Dendritic cell treated with granulocyte-macrophage colony-stimulating factor and Interleukin-4, amounts not matched to agents 40 ng/mL and 50 ng/mL, for 4 days (primary cell): Measurements from ENCODE around the gene TMEM114.
A peak's percentile ranks its signal among the peaks of the same experiment; 100 is the strongest.

Experiments used
- H3K27ac Mint-ChIP-seq: one replicate; pipeline ENCODE4 v1.8.0; 2022; ENCODE audit warnings: mild to moderate bottlenecking, mixed read lengths
- H3K27me3 Mint-ChIP-seq: one replicate; pipeline ENCODE4 v1.8.0; 2022; ENCODE audit warnings: mild to moderate bottlenecking, mixed read lengths
- H3K36me3 Mint-ChIP-seq: one replicate; pipeline ENCODE4 v1.8.0; 2022; ENCODE audit warnings: low read depth, mixed read lengths
- H3K4me1 Mint-ChIP-seq: one replicate; pipeline ENCODE4 v1.8.0; 2022; ENCODE audit warnings: low read depth, mixed read lengths
- H3K4me3 Mint-ChIP-seq: one replicate; pipeline ENCODE4 v1.8.0; 2022; ENCODE audit warnings: mild to moderate bottlenecking, moderate library complexity, mixed read lengths
- H3K9me3 Mint-ChIP-seq: one replicate; pipeline ENCODE4 v1.8.0; 2022; ENCODE audit warnings: mixed read lengths
- intact Hi-C: fragments of 100-400 bp; cut with micrococcal nuclease; formaldehyde crosslinking; loops from one replicate; pipeline ENCODE4 v1.15.0; 2022

Gene TMEM114

DNA sequence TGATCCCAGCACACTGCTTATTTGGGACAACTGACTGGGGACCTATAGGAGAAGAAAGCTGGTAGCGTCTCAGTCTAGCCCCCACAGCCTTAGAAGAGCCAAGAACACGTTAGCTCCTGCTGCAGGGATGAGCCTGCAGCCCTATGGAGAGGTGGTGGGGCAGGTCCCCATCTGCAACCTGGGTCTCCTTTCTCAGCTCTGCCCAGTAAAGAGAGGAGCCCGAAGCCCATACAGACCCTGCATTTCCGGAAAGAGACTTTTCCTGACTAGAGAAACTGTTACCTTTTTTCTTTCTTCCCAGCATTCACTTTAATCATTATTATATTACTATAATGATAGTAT lies 32.0 kb upstream of the TMEM114 start:
- H3K9me3 Mint-ChIP-seq = no peaks in the 10 kb centered on the region
- H3K4me1 Mint-ChIP-seq = peaks cover 38% of the 10 kb centered on the region
- H3K27ac Mint-ChIP-seq = peak overlapping the region; percentile 92
- peak overlapping the region; percentile 94 for H3K4me3 Mint-ChIP-seq
- H3K36me3 Mint-ChIP-seq = peaks cover 41% of the 10 kb centered on the region
- intact Hi-C loops = no loop called here
- peaks cover 24% of the 10 kb centered on the region for H3K27me3 Mint-ChIP-seq

DNA sequence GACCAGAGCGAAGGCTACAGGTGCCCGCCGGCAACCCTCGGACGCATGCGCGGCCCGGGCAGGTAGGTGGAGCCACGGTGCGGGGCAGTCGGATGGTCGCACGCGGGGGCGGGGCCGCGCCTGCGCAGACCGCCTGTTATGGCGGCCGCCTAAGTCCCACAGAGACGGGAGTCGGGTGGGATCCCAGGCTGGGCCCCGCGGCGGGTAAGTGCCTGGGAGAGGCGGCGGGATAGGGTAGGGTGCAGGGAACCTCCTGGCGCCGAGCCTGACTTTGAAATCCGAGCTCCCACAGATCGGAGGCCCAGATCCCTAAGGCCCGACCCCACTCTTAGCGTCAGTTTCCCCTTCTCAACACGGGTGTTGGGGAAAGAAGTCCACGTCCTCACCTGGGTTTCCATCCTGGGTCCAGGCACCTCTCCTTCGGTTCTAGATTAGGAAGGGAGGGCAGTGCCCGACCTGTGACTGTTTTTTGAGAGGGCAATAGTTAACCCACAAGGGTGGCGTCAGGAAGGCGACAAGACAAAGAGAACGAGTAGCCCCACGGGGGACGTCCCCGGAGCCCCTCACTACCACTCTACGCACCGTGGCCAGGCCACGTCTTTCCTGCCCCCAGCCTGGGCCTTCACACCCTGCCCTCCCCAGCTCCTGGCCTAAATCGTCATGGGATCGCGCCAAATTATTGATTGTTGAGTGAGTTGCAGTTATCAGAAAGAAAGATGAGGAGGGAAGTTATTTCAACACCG lies 31.4 kb upstream of the TMEM114 start, which contains the start of gene METTL22:
TSS of gene METTL22 (plus strand) at position 127 of the 743 bp plus-strand sequence. CDS start 3,968 bp downstream, outside the sequence.
- peaks cover 33% of the 10 kb centered on the region for H3K4me1 Mint-ChIP-seq
- intact Hi-C loops = no loop called here
- no peaks in the 10 kb centered on the region for H3K9me3 Mint-ChIP-seq
- peak within 1 kb of the TSS; percentile 92 for H3K27ac Mint-ChIP-seq
- H3K36me3 Mint-ChIP-seq = peaks cover 36% of the 10 kb centered on the region
- H3K4me3 Mint-ChIP-seq = peak within 1 kb of the TSS; percentile 94
- peaks cover 28% of the 10 kb centered on the region for H3K27me3 Mint-ChIP-seq

GRCh38 chr16:8621222-8621571 lies 30.9 kb upstream of the TMEM114 start:
- intact Hi-C loops = no loop called here
- H3K9me3 Mint-ChIP-seq = no peaks in the 10 kb centered on the region
- peak overlapping the region; percentile 94 for H3K4me3 Mint-ChIP-seq
- peaks cover 33% of the 10 kb centered on the region for H3K4me1 Mint-ChIP-seq
- H3K27ac Mint-ChIP-seq = peak overlapping the region; percentile 92
- H3K27me3 Mint-ChIP-seq = peaks cover 33% of the 10 kb centered on the region
- H3K36me3 Mint-ChIP-seq = peaks cover 30% of the 10 kb centered on the region

DNA sequence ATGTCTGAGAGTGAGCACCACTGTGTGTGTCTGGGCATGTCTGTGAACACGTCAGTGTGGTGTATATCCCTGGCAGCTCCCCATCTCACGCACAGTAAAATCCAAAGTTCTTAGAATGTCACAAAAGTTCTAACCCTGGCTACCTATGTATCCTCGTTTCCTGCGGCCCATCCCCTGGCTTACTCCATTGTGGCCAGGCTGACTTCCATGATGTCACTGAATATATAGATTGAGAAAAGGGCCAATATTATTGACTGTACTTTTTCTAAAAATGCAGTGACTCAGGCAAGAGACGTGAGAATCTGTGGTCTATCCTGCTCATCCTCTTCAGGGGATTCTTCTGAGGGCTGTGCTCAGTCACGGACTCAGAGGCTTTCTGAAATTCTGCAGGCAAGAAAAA lies 30.2 kb upstream of the TMEM114 start:
- Mint-ChIP-seq H3K27me3 (peaks cover 37% of the 10 kb centered on the region), H3K9me3 (no peaks in the 10 kb centered on the region), H3K4me3 (no peak overlapping the region), H3K27ac (no peak overlapping the region), H3K36me3 (peaks cover 24% of the 10 kb centered on the region), H3K4me1 (peaks cover 33% of the 10 kb centered on the region)
- intact Hi-C loops = no loop called here

GRCh38 chr16:8619671-8620370 lies 29.5 kb upstream of the TMEM114 start:
- Mint-ChIP-seq H3K36me3 (peaks cover 17% of the 10 kb centered on the region), H3K9me3 (no peaks in the 10 kb centered on the region), H3K27ac (no peak overlapping the region), H3K4me1 (peaks cover 28% of the 10 kb centered on the region), H3K4me3 (no peak overlapping the region), H3K27me3 (peaks cover 38% of the 10 kb centered on the region)
- intact Hi-C loops = no loop called here

GRCh38 chr16:8614435-8615029 lies 24.2 kb upstream of the TMEM114 start:
- Mint-ChIP-seq H3K27me3 (peaks cover 61% of the 10 kb centered on the region), H3K36me3 (no peaks in the 10 kb centered on the region), H3K27ac (no peak overlapping the region), H3K4me3 (no peak overlapping the region), H3K4me1 (peaks cover 11% of the 10 kb centered on the region), H3K9me3 (no peaks in the 10 kb centered on the region)
- intact Hi-C loops = no loop called here

DNA sequence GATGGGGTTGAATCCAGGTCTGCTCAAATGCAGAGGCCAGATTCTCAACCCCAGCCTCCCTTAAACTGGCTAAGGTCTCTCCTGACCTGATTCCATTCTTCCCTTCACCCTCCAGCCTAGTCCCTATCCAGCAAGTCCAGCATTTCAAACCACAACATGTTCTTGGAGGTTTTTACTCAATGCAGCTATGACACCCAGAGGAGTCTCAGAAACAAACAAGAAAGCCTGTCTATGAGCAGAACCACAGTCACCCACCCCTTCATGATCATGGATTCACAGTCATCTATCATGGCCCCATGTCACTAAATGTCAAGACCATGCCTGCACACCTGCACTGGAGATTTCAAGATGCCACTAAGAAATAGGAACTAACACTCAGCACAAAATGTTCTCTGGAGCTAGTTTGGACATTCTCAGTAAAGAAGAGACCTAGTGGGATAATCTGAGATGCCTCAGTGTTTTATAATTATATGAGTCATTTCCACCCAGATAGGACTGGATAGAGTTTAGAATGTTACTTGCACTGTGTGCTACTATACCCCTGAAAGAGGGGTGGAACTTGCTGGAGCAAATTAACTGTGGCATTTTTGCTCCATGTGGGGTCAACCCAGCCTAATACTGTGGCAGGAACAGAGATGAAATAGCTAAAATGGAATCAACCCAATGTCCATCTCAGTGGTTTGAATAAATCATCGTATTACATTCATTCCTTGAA lies 21.7 kb upstream of the TMEM114 start:
- Mint-ChIP-seq H3K27me3 (peaks cover 51% of the 10 kb centered on the region), H3K4me3 (no peak overlapping the region), H3K36me3 (no peaks in the 10 kb centered on the region), H3K9me3 (no peaks in the 10 kb centered on the region), H3K27ac (no peak overlapping the region), H3K4me1 (peaks cover 6% of the 10 kb centered on the region)
- intact Hi-C loops = no loop called here

- no peak overlapping the region for H3K4me3 Mint-ChIP-seq
- no peak overlapping the region for H3K27ac Mint-ChIP-seq
- H3K9me3 Mint-ChIP-seq = no peaks in the 10 kb centered on the region
- H3K36me3 Mint-ChIP-seq = no peaks in the 10 kb centered on the region
- intact Hi-C loops = no loop called here
- H3K27me3 Mint-ChIP-seq = peaks cover 46% of the 10 kb centered on the region
- H3K4me1 Mint-ChIP-seq = peaks cover 6% of the 10 kb centered on the region
These were observed 20.8 kb upstream of the TMEM114 start for GRCh38 chr16:8611122-8611521.

DNA sequence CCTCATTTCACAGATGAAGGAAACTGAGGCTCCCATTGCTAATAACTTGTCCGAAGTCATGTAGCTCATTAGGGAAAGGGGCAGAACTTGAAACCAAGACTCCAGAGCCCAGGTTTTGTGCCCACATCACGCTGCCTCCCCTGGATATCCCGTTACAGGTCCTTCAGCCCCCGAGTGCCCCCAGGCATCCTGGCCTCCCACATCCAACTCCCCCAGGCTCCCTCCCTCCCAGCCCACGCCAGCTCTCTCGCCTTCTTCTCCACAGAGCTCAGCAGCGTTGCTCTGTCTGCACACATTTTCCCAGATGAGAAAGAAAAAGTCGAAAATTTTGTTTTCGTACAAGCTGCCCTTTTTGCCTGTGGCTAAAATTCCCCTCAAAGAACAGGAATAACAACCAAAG lies 16.9 kb upstream of the TMEM114 start:
- H3K4me3 Mint-ChIP-seq = no peak overlapping the region
- peaks cover 6% of the 10 kb centered on the region for H3K4me1 Mint-ChIP-seq
- no peaks in the 10 kb centered on the region for H3K9me3 Mint-ChIP-seq
- peaks cover 45% of the 10 kb centered on the region for H3K27me3 Mint-ChIP-seq
- no peak overlapping the region for H3K27ac Mint-ChIP-seq
- no peaks in the 10 kb centered on the region for H3K36me3 Mint-ChIP-seq
- intact Hi-C loops = no loop called here

DNA sequence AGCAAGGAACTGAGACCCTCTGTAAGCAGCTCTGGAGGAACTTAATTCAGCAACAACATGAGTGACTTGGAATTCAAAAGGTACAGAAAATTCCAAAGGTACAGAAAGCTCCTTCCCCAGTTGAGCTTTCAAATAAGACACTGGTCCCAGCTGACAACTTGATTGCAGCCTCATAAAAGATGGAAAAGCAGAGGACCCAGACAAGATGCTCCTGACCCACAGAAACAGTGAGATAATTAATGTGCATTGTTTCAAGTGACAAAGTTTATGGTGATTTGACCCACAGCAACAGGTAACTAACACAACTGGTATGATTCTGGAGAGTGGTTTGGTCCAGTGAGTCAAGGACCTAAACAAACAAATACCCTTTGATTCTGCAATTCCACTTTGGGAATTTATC lies 15.2 kb upstream of the TMEM114 start:
- Mint-ChIP-seq H3K4me3 (no peak overlapping the region), H3K9me3 (no peaks in the 10 kb centered on the region), H3K36me3 (no peaks in the 10 kb centered on the region), H3K27me3 (peaks cover 39% of the 10 kb centered on the region), H3K4me1 (no peaks in the 10 kb centered on the region), H3K27ac (no peak overlapping the region)
- intact Hi-C loops = no loop called here

GRCh38 chr16:8600144-8600775 lies 9.9 kb upstream of the TMEM114 start:
- peaks cover 15% of the 10 kb centered on the region for H3K27me3 Mint-ChIP-seq
- intact Hi-C loops = no loop called here
- H3K4me3 Mint-ChIP-seq = no peak overlapping the region
- H3K27ac Mint-ChIP-seq = no peak overlapping the region
- no peaks in the 10 kb centered on the region for H3K36me3 Mint-ChIP-seq
- H3K4me1 Mint-ChIP-seq = no peaks in the 10 kb centered on the region
- H3K9me3 Mint-ChIP-seq = peaks cover 24% of the 10 kb centered on the region

DNA sequence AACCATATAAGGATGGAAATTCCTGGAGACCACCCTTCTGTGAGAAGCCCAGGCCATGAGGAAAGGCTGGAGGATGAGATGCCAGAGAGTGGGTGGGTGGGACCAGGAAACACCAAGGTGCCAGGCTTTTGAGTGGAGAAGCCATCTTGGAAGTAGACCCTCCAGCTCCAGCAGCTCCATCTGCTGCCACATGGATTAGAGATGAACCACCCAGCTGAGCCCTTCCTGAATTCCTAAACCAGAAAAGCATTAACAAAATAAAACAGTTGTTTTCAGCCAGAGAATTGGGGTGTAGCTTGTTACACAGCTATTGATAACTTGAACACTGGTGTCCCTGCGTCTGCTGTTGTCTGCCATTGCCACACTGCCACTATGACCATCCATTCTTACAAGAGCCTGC lies 6.3 kb upstream of the TMEM114 start:
- Mint-ChIP-seq H3K4me3 (no peak overlapping the region), H3K27me3 (peaks cover 9% of the 10 kb centered on the region), H3K36me3 (no peaks in the 10 kb centered on the region), H3K9me3 (peaks cover 24% of the 10 kb centered on the region), H3K27ac (no peak overlapping the region), H3K4me1 (peaks cover 10% of the 10 kb centered on the region)
- intact Hi-C loops = no loop called here

- Mint-ChIP-seq H3K36me3 (no peaks in the 10 kb centered on the region), H3K4me3 (no peak overlapping the region), H3K4me1 (peaks cover 10% of the 10 kb centered on the region), H3K9me3 (peaks cover 24% of the 10 kb centered on the region), H3K27me3 (peaks cover 8% of the 10 kb centered on the region), H3K27ac (no peak overlapping the region)
- intact Hi-C loops = no loop called here
These were observed 5.5 kb upstream of the TMEM114 start for GRCh38 chr16:8595783-8596182.
